Measurements from ENCODE around the gene NKPD1.

NKPD1 gene

DNA sequence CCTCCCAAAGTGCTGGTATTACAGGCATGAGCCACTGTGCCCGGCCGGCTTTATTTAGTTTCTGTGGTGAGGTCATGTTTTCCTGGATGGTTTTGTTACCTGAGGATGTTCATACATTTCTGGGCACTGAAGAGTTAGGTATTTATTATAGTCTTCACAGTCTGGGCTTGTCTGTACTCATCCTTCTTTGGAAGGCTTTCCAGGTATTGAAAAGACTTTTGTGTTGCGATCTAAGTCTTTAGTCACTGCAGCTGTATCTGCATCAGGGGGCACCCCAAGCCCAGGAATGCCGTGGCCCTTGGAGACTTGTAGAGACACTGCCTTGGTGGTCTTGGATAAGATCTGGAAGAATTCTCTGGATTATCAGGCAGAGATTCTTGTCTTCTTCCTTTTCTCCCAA lies 30.6 kb upstream of the NKPD1 start:
- TF ChIP-seq, protein P1, sequence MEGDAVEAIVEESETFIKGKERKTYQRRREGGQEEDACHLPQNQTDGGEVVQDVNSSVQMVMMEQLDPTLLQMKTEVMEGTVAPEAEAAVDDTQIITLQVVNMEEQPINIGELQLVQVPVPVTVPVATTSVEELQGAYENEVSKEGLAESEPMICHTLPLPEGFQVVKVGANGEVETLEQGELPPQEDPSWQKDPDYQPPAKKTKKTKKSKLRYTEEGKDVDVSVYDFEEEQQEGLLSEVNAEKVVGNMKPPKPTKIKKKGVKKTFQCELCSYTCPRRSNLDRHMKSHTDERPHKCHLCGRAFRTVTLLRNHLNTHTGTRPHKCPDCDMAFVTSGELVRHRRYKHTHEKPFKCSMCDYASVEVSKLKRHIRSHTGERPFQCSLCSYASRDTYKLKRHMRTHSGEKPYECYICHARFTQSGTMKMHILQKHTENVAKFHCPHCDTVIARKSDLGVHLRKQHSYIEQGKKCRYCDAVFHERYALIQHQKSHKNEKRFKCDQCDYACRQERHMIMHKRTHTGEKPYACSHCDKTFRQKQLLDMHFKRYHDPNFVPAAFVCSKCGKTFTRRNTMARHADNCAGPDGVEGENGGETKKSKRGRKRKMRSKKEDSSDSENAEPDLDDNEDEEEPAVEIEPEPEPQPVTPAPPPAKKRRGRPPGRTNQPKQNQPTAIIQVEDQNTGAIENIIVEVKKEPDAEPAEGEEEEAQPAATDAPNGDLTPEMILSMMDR (IDR thresholded peaks at IDR 0.05; ENCODE audit: low read depth, low read length), result no peak
- no peak overlapping the region for H3K4me3 ChIP-seq (ENCODE audit: low read depth, low read length)

GRCh38 chr19:45189971-45190370 lies 29.2 kb upstream of the NKPD1 start:
- H3K4me3 ChIP-seq (ENCODE audit: low read depth, low read length), result no peak overlapping the region
- TF ChIP-seq, protein P1 (IDR thresholded peaks at IDR 0.05; ENCODE audit: low read depth, low read length), result no peak

DNA sequence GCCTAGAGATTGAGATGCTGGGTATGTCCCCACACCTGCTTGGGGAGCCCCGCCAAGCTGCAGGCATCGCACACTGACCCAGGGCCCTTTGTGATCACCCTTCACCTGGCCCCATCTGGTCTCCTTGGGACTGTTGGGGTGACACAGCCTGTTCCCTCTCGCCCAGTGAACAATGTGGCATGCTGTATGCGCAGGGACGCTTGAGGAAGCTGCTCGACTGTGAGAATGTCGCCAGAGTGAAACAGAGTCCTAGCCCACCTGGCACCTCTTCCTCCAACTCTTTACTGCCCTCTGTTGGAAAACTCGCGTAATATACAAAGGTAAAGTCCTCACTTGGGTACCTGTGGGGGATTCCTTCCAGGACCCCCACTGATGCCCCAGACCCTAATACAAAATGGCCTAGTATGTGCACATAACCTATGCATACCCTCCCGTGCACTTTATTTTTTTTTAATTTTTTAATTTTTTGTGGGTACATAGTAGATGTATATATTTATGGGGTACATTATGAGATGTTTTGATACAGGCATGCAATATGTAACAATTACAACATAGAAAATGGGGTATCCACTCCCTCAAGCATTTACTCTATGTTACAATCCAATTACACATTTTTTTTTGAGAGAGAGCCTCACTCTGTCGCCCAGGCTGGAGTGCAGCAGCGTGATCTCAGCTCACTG lies 26.8 kb upstream of the NKPD1 start:
- TF ChIP-seq, protein P1 (IDR thresholded peaks at IDR 0.05; ENCODE audit: low read depth, low read length), result peak; percentile 25; the same call in 1 of the 2 replicates
- H3K4me3 ChIP-seq (ENCODE audit: low read depth, low read length), result no peak overlapping the region

DNA sequence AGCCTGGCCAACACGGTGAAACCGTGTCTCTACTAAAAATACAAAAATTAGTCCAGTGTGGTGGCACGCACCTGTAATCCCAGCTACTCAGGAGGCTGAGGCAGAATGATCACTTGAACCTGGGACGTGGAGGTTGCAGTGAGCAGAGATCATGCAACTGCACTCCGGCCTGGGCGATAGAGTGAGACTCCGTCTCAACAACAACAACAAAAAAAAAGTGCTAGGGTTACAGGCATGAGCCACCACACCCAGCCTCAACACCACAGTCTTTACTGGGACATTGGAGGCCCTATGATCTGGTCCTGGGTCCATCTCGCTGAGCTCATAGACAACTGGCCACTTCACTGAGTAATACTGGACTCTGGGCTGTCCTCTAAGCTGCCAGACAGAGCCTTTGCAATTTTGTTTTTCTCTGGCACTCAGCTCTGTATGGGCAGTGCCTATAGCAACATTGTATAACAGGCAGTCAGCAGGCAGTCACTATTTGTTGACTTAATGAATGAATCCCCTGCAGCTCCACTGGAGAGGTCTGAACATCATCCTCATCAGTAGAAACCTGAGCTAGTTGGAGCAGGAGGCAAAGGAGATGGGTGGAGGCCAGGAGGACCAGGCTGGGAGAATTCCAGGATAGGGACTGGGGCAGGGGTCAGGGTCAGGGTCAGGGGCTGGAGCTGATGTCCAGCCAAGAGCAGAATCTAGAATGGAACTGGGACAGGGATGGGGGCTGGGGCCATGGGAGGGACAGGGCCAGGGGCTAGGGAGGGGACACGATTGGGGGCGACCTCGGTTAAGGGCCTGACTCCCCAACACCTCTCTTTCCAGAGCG lies 25.9 kb upstream of the NKPD1 start:
- TF ChIP-seq, protein P1 (IDR thresholded peaks at IDR 0.05; ENCODE audit: low read depth, low read length), result no peak
- H3K4me3 ChIP-seq (ENCODE audit: low read depth, low read length), result no peak overlapping the region

DNA sequence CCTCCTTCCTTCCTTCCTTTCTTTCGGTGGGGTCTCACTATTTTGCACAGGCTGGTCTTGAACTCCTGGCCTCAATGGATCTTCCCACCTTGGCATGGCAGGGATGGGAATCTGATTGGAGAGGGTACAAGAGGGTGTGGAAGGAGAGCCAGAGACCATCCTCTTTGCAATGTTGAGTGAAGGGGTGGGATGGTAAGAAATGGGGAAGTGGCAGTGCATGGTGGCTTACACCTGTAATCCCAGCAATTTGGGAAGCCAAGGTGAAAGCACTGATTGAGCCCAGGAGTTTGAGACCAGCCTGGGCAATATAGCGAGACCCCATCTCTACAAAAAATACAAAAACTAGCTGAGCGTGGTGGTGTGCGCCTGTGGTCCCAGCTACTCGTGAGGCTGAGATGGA lies 23.3 kb upstream of the NKPD1 start:
- TF ChIP-seq, protein P1 (IDR thresholded peaks at IDR 0.05; ENCODE audit: low read depth, low read length), result no peak
- no peak overlapping the region for H3K4me3 ChIP-seq (ENCODE audit: low read depth, low read length)

DNA sequence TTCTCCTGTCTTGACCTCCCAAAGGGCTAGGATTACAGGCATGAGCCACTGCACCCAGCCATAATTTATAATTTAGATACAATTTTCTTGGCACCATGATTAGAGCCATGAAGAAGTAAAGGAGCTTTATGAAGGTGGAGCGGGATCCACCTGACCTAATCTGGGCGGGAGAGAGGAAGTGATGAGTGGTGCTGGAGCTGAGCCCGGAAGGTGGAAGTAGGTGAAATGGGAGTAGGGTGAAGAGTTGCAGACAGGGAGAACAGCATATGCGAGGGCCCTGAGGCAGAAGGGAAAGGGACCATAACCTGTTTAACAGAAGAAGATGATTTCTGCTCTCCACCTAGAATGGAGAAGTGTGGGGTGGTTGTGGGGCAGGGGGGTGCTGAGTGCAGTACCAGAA lies 22.0 kb upstream of the NKPD1 start:
- TF ChIP-seq, protein P1 (IDR thresholded peaks at IDR 0.05; ENCODE audit: low read depth, low read length), result no peak
- H3K4me3 ChIP-seq (ENCODE audit: low read depth, low read length), result no peak overlapping the region

- TF ChIP-seq, protein P1 (IDR thresholded peaks at IDR 0.05; ENCODE audit: low read depth, low read length), result no peak
- no peak overlapping the region for H3K4me3 ChIP-seq (ENCODE audit: low read depth, low read length)
Measured at GRCh38 chr19:45180936-45181335, 20.2 kb upstream of the NKPD1 start.
